HepG2 (cell line): ENCODE measurements around the gene SLC25A18. TPM values are rescaled to one million over a fixed set of nuclear protein-coding genes. Genes with fewer than 3 reads are reported as not detected.

Experiments used
- FLYWCH1 ChIP-seq: sonication (generic); formaldehyde crosslinking; IDR thresholded peaks from 2 replicates; pipeline ENCODE4 v1.8.1; 2023; ENCODE audit warnings: mild to moderate bottlenecking, missing genetic modification reagents
- HOMEZ ChIP-seq: IDR thresholded peaks from 2 replicates; pipeline ENCODE4 v1.6.1; 2016; ENCODE audit warnings: low read depth
- MEIS1 ChIP-seq: sonication (generic); formaldehyde crosslinking; IDR thresholded peaks from 2 replicates; pipeline ENCODE4 v1.9.0; 2021; ENCODE audit warnings: mild to moderate bottlenecking, missing genetic modification reagents, moderate library complexity, borderline replicate concordance
- MXI1 ChIP-seq: IDR thresholded peaks from 3 replicates; pipeline ENCODE4 v1.6.1; 2012; ENCODE audit warnings: low read depth, low read length, inconsistent platforms, borderline replicate concordance
- SKI ChIP-seq: fragments of 450-650 bp; IDR thresholded peaks from one replicate; pipeline ENCODE4 v1.6.1; 2018; ENCODE audit warnings: mild to moderate bottlenecking; ENCODE audit not compliant: partially characterized antibody
- ZFP82 ChIP-seq: sonication (generic); formaldehyde crosslinking; IDR thresholded peaks from 2 replicates; pipeline ENCODE4 v1.5.1; 2020; ENCODE audit warnings: mild to moderate bottlenecking, missing genetic modification reagents, borderline replicate concordance
- ZNF710 ChIP-seq: sonication (generic); formaldehyde crosslinking; IDR thresholded peaks from 2 replicates; pipeline ENCODE4 v1.5.0; 2020; ENCODE audit warnings: mild to moderate bottlenecking, missing genetic modification reagents, borderline replicate concordance
- polyA plus RNA-seq, 8 experiments: library from polyadenylated mRNA; depleted of rRNA in 3 of 8; stranded (reverse) in 7 of 8; unstranded in 1 of 8; fragments of >200 nt; fragmentation: Illumina TruSeq in 4 of 8; extraction: Trizol in 4 of 8; gene quantifications; 2 replicates each; pipeline versions ENCODE4 v1.2.1 to v1.2.3, GENCODE V29; 2011 to 2016; ENCODE audit warnings: low read depth in 4 of 8, missing spikeins in 1 of 8, mixed read lengths in 1 of 8; ENCODE audit not compliant: insufficient read depth in 1 of 8
- total RNA-seq, 5 experiments: library from RNA; depleted of rRNA; stranded (reverse); fragments of >200 nt; fragmentation: Illumina TruSeq; extraction: Trizol; gene quantifications; 2 replicates each; pipeline ENCODE4 v1.2.3, GENCODE V29; 2016; ENCODE audit warnings: low read depth in 1 of 5
- TF ChIP-seq, protein P1 (sequence below): IDR thresholded peaks from 2 replicates; pipeline ENCODE4 v1.6.1; 2016; ENCODE audit warnings: low read depth, missing genetic modification reagents, missing compliant biosample characterization
- TF ChIP-seq, protein P2 (sequence below): sonication (generic); formaldehyde crosslinking; IDR thresholded peaks from 2 replicates; pipeline ENCODE4 v1.5.0; 2020; ENCODE audit warnings: mild to moderate bottlenecking, missing genetic modification reagents
- TF ChIP-seq, protein P3 (sequence below): sonication (generic); formaldehyde crosslinking; IDR thresholded peaks from 2 replicates; pipeline ENCODE4 v1.5.0; 2020; ENCODE audit warnings: mild to moderate bottlenecking, low read depth, missing genetic modification reagents, borderline replicate concordance
- TF ChIP-seq, protein P4 (sequence below): sonication (generic); formaldehyde crosslinking; IDR thresholded peaks from 2 replicates; pipeline ENCODE4 v1.4.0; 2020; ENCODE audit warnings: missing genetic modification reagents, mild to moderate bottlenecking, borderline replicate concordance

SLC25A18 gene
- total and polyA plus RNA-seq, 2 of the 13 experiments (the other 11 are each of a cell fraction or from before 2014, with no cell fraction given) = 0.28 to 0.75 TPM

DNA sequence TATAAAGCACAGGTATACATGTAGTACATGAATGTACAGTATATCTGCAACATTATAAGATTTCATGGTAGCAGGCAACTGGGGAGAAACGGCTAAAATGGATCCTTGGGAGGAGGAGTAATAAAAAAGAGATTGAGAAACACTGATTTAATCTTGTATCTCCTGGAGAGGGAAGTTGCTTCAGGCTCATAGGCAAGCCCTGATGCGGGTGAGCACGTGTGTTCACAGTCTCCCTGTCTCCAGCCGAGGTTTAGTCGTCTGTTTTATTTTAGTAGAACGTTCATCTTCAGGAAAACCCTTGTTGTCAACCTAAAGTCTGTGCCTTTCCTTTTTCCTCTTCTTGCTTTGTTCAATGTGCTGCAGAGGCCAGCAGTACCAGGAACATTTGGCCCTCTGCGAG, 21.8 kb upstream of the SLC25A18 start (continued):
- TF ChIP-seq, protein P1, sequence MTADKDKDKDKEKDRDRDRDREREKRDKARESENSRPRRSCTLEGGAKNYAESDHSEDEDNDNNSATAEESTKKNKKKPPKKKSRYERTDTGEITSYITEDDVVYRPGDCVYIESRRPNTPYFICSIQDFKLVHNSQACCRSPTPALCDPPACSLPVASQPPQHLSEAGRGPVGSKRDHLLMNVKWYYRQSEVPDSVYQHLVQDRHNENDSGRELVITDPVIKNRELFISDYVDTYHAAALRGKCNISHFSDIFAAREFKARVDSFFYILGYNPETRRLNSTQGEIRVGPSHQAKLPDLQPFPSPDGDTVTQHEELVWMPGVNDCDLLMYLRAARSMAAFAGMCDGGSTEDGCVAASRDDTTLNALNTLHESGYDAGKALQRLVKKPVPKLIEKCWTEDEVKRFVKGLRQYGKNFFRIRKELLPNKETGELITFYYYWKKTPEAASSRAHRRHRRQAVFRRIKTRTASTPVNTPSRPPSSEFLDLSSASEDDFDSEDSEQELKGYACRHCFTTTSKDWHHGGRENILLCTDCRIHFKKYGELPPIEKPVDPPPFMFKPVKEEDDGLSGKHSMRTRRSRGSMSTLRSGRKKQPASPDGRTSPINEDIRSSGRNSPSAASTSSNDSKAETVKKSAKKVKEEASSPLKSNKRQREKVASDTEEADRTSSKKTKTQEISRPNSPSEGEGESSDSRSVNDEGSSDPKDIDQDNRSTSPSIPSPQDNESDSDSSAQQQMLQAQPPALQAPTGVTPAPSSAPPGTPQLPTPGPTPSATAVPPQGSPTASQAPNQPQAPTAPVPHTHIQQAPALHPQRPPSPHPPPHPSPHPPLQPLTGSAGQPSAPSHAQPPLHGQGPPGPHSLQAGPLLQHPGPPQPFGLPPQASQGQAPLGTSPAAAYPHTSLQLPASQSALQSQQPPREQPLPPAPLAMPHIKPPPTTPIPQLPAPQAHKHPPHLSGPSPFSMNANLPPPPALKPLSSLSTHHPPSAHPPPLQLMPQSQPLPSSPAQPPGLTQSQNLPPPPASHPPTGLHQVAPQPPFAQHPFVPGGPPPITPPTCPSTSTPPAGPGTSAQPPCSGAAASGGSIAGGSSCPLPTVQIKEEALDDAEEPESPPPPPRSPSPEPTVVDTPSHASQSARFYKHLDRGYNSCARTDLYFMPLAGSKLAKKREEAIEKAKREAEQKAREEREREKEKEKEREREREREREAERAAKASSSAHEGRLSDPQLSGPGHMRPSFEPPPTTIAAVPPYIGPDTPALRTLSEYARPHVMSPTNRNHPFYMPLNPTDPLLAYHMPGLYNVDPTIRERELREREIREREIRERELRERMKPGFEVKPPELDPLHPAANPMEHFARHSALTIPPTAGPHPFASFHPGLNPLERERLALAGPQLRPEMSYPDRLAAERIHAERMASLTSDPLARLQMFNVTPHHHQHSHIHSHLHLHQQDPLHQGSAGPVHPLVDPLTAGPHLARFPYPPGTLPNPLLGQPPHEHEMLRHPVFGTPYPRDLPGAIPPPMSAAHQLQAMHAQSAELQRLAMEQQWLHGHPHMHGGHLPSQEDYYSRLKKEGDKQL (CRISPR knock-in tag) = no peak
- no peak for TF ChIP-seq MEIS1 (CRISPR knock-in tag)
- TF ChIP-seq HOMEZ (CRISPR knock-in tag) = no peak
- no peak for TF ChIP-seq ZFP82 (CRISPR knock-in tag)
- TF ChIP-seq, protein P2, sequence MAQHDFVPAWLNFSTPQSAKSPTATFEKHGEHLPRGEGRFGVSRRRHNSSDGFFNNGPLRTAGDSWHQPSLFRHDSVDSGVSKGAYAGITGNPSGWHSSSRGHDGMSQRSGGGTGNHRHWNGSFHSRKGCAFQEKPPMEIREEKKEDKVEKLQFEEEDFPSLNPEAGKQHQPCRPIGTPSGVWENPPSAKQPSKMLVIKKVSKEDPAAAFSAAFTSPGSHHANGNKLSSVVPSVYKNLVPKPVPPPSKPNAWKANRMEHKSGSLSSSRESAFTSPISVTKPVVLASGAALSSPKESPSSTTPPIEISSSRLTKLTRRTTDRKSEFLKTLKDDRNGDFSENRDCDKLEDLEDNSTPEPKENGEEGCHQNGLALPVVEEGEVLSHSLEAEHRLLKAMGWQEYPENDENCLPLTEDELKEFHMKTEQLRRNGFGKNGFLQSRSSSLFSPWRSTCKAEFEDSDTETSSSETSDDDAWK (CRISPR knock-in tag) = no peak
- TF ChIP-seq, protein P3, sequence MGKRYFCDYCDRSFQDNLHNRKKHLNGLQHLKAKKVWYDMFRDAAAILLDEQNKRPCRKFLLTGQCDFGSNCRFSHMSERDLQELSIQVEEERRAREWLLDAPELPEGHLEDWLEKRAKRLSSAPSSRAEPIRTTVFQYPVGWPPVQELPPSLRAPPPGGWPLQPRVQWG (CRISPR knock-in tag) = no peak
- TF ChIP-seq ZNF710 (CRISPR knock-in tag) = no peak
- no peak for TF ChIP-seq MXI1
- no peak for TF ChIP-seq FLYWCH1 (CRISPR knock-in tag)
- TF ChIP-seq SKI = no peak
- TF ChIP-seq, protein P4, sequence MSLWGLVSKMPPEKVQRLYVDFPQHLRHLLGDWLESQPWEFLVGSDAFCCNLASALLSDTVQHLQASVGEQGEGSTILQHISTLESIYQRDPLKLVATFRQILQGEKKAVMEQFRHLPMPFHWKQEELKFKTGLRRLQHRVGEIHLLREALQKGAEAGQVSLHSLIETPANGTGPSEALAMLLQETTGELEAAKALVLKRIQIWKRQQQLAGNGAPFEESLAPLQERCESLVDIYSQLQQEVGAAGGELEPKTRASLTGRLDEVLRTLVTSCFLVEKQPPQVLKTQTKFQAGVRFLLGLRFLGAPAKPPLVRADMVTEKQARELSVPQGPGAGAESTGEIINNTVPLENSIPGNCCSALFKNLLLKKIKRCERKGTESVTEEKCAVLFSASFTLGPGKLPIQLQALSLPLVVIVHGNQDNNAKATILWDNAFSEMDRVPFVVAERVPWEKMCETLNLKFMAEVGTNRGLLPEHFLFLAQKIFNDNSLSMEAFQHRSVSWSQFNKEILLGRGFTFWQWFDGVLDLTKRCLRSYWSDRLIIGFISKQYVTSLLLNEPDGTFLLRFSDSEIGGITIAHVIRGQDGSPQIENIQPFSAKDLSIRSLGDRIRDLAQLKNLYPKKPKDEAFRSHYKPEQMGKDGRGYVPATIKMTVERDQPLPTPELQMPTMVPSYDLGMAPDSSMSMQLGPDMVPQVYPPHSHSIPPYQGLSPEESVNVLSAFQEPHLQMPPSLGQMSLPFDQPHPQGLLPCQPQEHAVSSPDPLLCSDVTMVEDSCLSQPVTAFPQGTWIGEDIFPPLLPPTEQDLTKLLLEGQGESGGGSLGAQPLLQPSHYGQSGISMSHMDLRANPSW (CRISPR knock-in tag) = no peak
- TF ChIP-seq, all 625 proteins: peak for 0
